H9 (cell line): ENCODE data around the gene ORM2. TPM values are rescaled to one million over a fixed set of nuclear protein-coding genes. Genes with fewer than 3 reads are reported as not detected.

Experiments
- DNase-seq: peaks from one replicate; pipeline ENCODE4 v3.0.0-alpha.2; 2017
- H2AFZ ChIP-seq: one replicate; pipeline ENCODE4 v1.6.1; 2013; ENCODE audit warnings: mild to moderate bottlenecking, low read length, control low read depth, moderate library complexity
- H2AK5ac ChIP-seq: 2 replicates; pipeline ENCODE4 v1.6.1; 2013; ENCODE audit warnings: low read length, control low read depth, mixed read lengths; ENCODE audit not compliant: insufficient read length
- H2BK120ac ChIP-seq: one replicate; pipeline ENCODE4 v1.6.1; 2013; ENCODE audit warnings: low read depth, mild to moderate bottlenecking, low read length, control low read depth, inconsistent platforms; ENCODE audit not compliant: poor library complexity, severe bottlenecking
- H2BK12ac ChIP-seq: 2 replicates; pipeline ENCODE4 v1.6.1; 2013; ENCODE audit warnings: low read length, control low read depth, mixed read lengths, low read depth; ENCODE audit not compliant: insufficient read length
- H2BK15ac ChIP-seq: 2 replicates; pipeline ENCODE4 v1.6.1; 2013; ENCODE audit warnings: low read depth, low read length, control low read depth
- H2BK20ac ChIP-seq: one replicate; pipeline ENCODE4 v1.6.1; 2013; ENCODE audit warnings: low read depth, mild to moderate bottlenecking, low read length, control low read depth, inconsistent platforms; ENCODE audit not compliant: poor library complexity, severe bottlenecking
- H2BK5ac ChIP-seq: 2 replicates; pipeline ENCODE4 v1.6.1; 2013; ENCODE audit warnings: low read length, control low read depth, mixed read lengths; ENCODE audit not compliant: insufficient read length
- H3K14ac ChIP-seq: 2 replicates; pipeline ENCODE4 v1.6.1; 2013; ENCODE audit warnings: low read length, control low read depth; ENCODE audit not compliant: insufficient read depth
- H3K18ac ChIP-seq: 2 replicates; pipeline ENCODE4 v1.6.1; 2013; ENCODE audit warnings: low read depth, mild to moderate bottlenecking, mixed read lengths, low read length, control low read depth; ENCODE audit not compliant: insufficient read length
- H3K23ac ChIP-seq: 2 replicates; pipeline ENCODE4 v1.6.1; 2013; ENCODE audit warnings: low read length, control low read depth, mixed read lengths, low read depth; ENCODE audit not compliant: insufficient read length
- H3K23me2 ChIP-seq: 2 replicates; pipeline ENCODE4 v1.6.1; 2013; ENCODE audit warnings: low read depth, mild to moderate bottlenecking, mixed read lengths, low read length, control low read depth; ENCODE audit not compliant: insufficient read length, poor library complexity, severe bottlenecking
- H3K27ac ChIP-seq: 2 replicates; pipeline ENCODE4 v1.5.1; 2013; ENCODE audit warnings: low read length, control low read depth, mixed read lengths, low read depth; ENCODE audit not compliant: insufficient read length
- H3K27me3 ChIP-seq: 2 replicates; pipeline ENCODE4 v1.6.1; 2013; ENCODE audit warnings: low read length, control low read depth, inconsistent platforms; ENCODE audit not compliant: insufficient read depth
- H3K4ac ChIP-seq: 2 replicates; pipeline ENCODE4 v1.6.1; 2013; ENCODE audit warnings: low read depth, mild to moderate bottlenecking, control low read depth, inconsistent platforms, low read length, moderate library complexity
- H3K4me1 ChIP-seq: 2 replicates; pipeline ENCODE4 v1.6.1; 2013; ENCODE audit warnings: low read length, control low read depth, inconsistent platforms; ENCODE audit not compliant: insufficient read depth
- H3K4me2 ChIP-seq: 2 replicates; pipeline ENCODE4 v1.6.1; 2013; ENCODE audit warnings: low read length, control low read depth, mixed read lengths; ENCODE audit not compliant: insufficient read length, insufficient read depth
- H3K56ac ChIP-seq: 2 replicates; pipeline ENCODE4 v1.6.1; 2013; ENCODE audit warnings: low read depth, mild to moderate bottlenecking, mixed read lengths, low read length, control low read depth; ENCODE audit not compliant: insufficient read length
- H3K79me1 ChIP-seq: 2 replicates; pipeline ENCODE4 v1.6.1; 2013; ENCODE audit warnings: low read depth, mild to moderate bottlenecking, moderate library complexity, low read length, control low read depth, inconsistent platforms; ENCODE audit not compliant: insufficient read depth, poor library complexity, severe bottlenecking
- H3K79me2 ChIP-seq: 2 replicates; pipeline ENCODE4 v1.6.1; 2013; ENCODE audit warnings: low read length, control low read depth, inconsistent platforms; ENCODE audit not compliant: insufficient read depth
- H3K9ac ChIP-seq: 2 replicates; pipeline ENCODE4 v1.6.1; 2013; ENCODE audit warnings: low read length, control low read depth, mixed read lengths; ENCODE audit not compliant: insufficient read length; ENCODE audit errors: extremely low read depth
- H3K9me3 ChIP-seq: one replicate; pipeline ENCODE4 v1.6.1; 2013; ENCODE audit warnings: low read depth, low read length, inconsistent platforms; ENCODE audit not compliant: control insufficient read depth
- H3T11ph ChIP-seq: one replicate; pipeline ENCODE4 v1.6.1; 2013; ENCODE audit warnings: mild to moderate bottlenecking, low read length, control low read depth, inconsistent platforms
- H4K20me1 ChIP-seq: one replicate; pipeline ENCODE4 v1.6.1; 2013; ENCODE audit not compliant: control insufficient read depth, insufficient read length, insufficient read depth
- H4K5ac ChIP-seq: 2 replicates; pipeline ENCODE4 v1.6.1; 2013; ENCODE audit warnings: low read depth, mild to moderate bottlenecking, mixed read lengths, low read length, control low read depth; ENCODE audit not compliant: insufficient read length
- H4K8ac ChIP-seq: replicated peaks from 2 replicates; pipeline ENCODE4 v1.6.1; 2013; ENCODE audit warnings: low read length, control low read depth, mixed read lengths, low read depth; ENCODE audit not compliant: insufficient read length
- H4K91ac ChIP-seq: 2 replicates; pipeline ENCODE4 v1.6.1; 2013; ENCODE audit warnings: low read depth, mild to moderate bottlenecking, moderate library complexity, mixed read lengths, low read length, control low read depth; ENCODE audit not compliant: insufficient read length
- H3K27ac Mint-ChIP-seq, 3 experiments: 2 replicates in 2 of 3; 3 replicates in 1 of 3; pipeline ENCODE4 v1.8.0; 2020 to 2021; ENCODE audit warnings: mixed read lengths in 3 of 3, mild to moderate bottlenecking in 1 of 3, moderate library complexity in 1 of 3
- H3K27me3 Mint-ChIP-seq: 2 replicates; pipeline ENCODE4 v1.8.0; 2021; ENCODE audit warnings: low read depth, mild to moderate bottlenecking, moderate library complexity, mixed read lengths
- H3K36me3 Mint-ChIP-seq, 3 experiments: 2 replicates in 2 of 3; 3 replicates in 1 of 3; pipeline ENCODE4 v1.8.0; 2020 to 2021; ENCODE audit warnings: low read depth in 3 of 3, mixed read lengths in 3 of 3; ENCODE audit not compliant: insufficient read depth in 1 of 3
- H3K4me1 Mint-ChIP-seq, 2 experiments: 2 replicates each; pipeline ENCODE4 v1.8.0; 2020; ENCODE audit warnings: mixed read lengths in 2 of 2
- H3K4me3 Mint-ChIP-seq, 2 experiments: 2 replicates in 1 of 2; 3 replicates in 1 of 2; pipeline ENCODE4 v1.8.0; 2020 to 2021; ENCODE audit warnings: mild to moderate bottlenecking in 2 of 2, mixed read lengths in 2 of 2, moderate library complexity in 1 of 2
- H3K9me3 Mint-ChIP-seq, 2 experiments: 2 replicates in 1 of 2; 3 replicates in 1 of 2; pipeline ENCODE4 v1.8.0; 2020; ENCODE audit warnings: mild to moderate bottlenecking in 2 of 2, mixed read lengths in 2 of 2, moderate library complexity in 1 of 2
- CTCF ChIP-seq: fragments of 200-600 bp; sonication (generic); conservative IDR thresholded peaks from 3 replicates; pipeline ENCODE4 v1.8.0; 2021; ENCODE audit warnings: antibody characterized with exemption, mild to moderate bottlenecking
- WGBS: extraction: QIAGEN DNeasy Blood & Tissue Kit; methylation state at CpG from one replicate; pipeline ENCODE4 v1.1.7; 2013; ENCODE audit warnings: missing lambda C conversion rate, low lambda C conversion rate, mixed read lengths; ENCODE audit not compliant: insufficient read length; ENCODE audit errors: extremely low coverage; 5-methylcytosine and 5-hydroxymethylcytosine counted together
- total RNA-seq: library from RNA; stranded (reverse); gene quantifications from 2 replicates; pipeline ENCODE4 v1.2.1, GENCODE V29; 2021

The ORM2 gene
- total RNA-seq, 1 experiment from 2014 or later = 1.2 TPM

- no peak for DNase-seq
- no peak overlapping the region for H2BK12ac ChIP-seq
- H3K27me3 ChIP-seq = no peaks in the 10 kb centered on the region
- no peaks in the 10 kb centered on the region for H4K20me1 ChIP-seq
- no peak overlapping the region for H3K14ac ChIP-seq
- no CpG with 5 or more reads among the region's 9 CpGs for WGBS
- no peaks in the 10 kb centered on the region for H3K9me3 ChIP-seq
- no peak overlapping the region for H2BK5ac ChIP-seq
- H2BK120ac ChIP-seq = no peak overlapping the region
- no peak overlapping the region for H4K91ac ChIP-seq
- TF ChIP-seq CTCF = no peak
- no peak overlapping the region for H3K4me2 ChIP-seq
- no peak overlapping the region for H3K56ac ChIP-seq
- no peak overlapping the region for H3K18ac ChIP-seq
- H3K9ac ChIP-seq = no peak overlapping the region
- no peak overlapping the region for H2AFZ ChIP-seq
- H2BK15ac ChIP-seq = no peak overlapping the region
- H3K79me1 ChIP-seq = no peaks in the 10 kb centered on the region
- Mint-ChIP-seq H3K36me3 (peaks cover 20 to 27% (median 23%) of the 10 kb centered on the region in 3 experiments), H3K9me3 (no peaks in the 10 kb centered on the region), H3K27ac (peak overlapping the region in 1 of 3 experiments; percentile 33; a peak in 2 of 7 replicates), H3K27me3 (no peaks in the 10 kb centered on the region), H3K4me1 (peaks cover 47 to 54% of the 10 kb centered on the region in 2 experiments), H3K4me3 (no peak overlapping the region)
- H2BK20ac ChIP-seq = no peak overlapping the region
- H2AK5ac ChIP-seq = no peak overlapping the region
- H3K4ac ChIP-seq = no peak overlapping the region
- no peak overlapping the region for H3K27ac ChIP-seq
- H3K79me2 ChIP-seq = 0 out of 2 replicates have a peak, but pooled peaks cover 3% of the 10 kb centered on the region
- no peak overlapping the region for H4K8ac ChIP-seq
- H3K23me2 ChIP-seq = peaks cover 5% of the 10 kb centered on the region
- no peak overlapping the region for H4K5ac ChIP-seq
- H3K23ac ChIP-seq = no peak overlapping the region
- peaks cover 13% of the 10 kb centered on the region for H3K4me1 ChIP-seq
- H3T11ph ChIP-seq = no peak overlapping the region
Measured at GRCh38 chr9:114372921-114373448, 43.3 kb downstream of the ORM2 start.
